HEK293T (cell line): ENCODE results near the gene FADS6.
"Not testable (repeated sequence)": the region's sequence is repeated elsewhere in the genome, so short reads cannot be mapped to it uniquely, and the experiment has no call there.

ENCODE experiments used
- CTCF ChIA-PET: fragments of 350-600 bp; formaldehyde crosslinking; extraction: SDS; loops from one replicate; lab custom pipeline; 2021; ENCODE audit warnings: antibody characterized with exemption, inconsistent platforms; lab: Yijun Ruan, JAX
- POLR2A ChIA-PET: fragments of 350-600 bp; formaldehyde crosslinking; extraction: SDS; loops from one replicate; lab custom pipeline; 2020; ENCODE audit warnings: antibody characterized with exemption, inconsistent platforms; lab: Yijun Ruan, JAX
- DNase-seq: peaks from one replicate; pipeline ENCODE4 v3.0.0; 2012; ENCODE audit warnings: mixed read lengths; ENCODE audit errors: extremely low spot score
- ARNT ChIP-seq: fragments of 450-650 bp; IDR thresholded peaks from 2 replicates; pipeline ENCODE4 v1.6.1; 2017; ENCODE audit warnings: mild to moderate bottlenecking
- BHLHE40 ChIP-seq: fragments of 450-650 bp; IDR thresholded peaks from 2 replicates; pipeline ENCODE4 v1.6.1; 2016; ENCODE audit warnings: mild to moderate bottlenecking, moderate library complexity, borderline replicate concordance
- CTBP1 ChIP-seq: fragments of 450-650 bp; IDR thresholded peaks from 2 replicates; pipeline ENCODE4 v1.6.1; 2016; ENCODE audit warnings: borderline replicate concordance
- ELF4 ChIP-seq: fragments of 450-650 bp; IDR thresholded peaks from 2 replicates; pipeline ENCODE4 v1.6.1; 2017; ENCODE audit warnings: antibody characterized with exemption
- FOXA1 ChIP-seq: fragments of 450-650 bp; IDR thresholded peaks from 2 replicates; pipeline ENCODE4 v1.6.1; 2016; ENCODE audit warnings: mild to moderate bottlenecking
- FOXK2 ChIP-seq: fragments of 450-650 bp; IDR thresholded peaks from 2 replicates; pipeline ENCODE4 v1.6.1; 2016; ENCODE audit warnings: mild to moderate bottlenecking
- FOXM1 ChIP-seq: fragments of 450-650 bp; IDR thresholded peaks from 2 replicates; pipeline ENCODE4 v1.6.1; 2017; ENCODE audit warnings: mild to moderate bottlenecking, borderline replicate concordance
- HDGF ChIP-seq: fragments of 450-650 bp; IDR thresholded peaks from 2 replicates; pipeline ENCODE4 v1.6.1; 2017; ENCODE audit warnings: antibody characterized with exemption, borderline replicate concordance
- L3MBTL2 ChIP-seq: fragments of 450-650 bp; conservative IDR thresholded peaks from 2 replicates; pipeline ENCODE4 v1.6.1; 2016; ENCODE audit warnings: mild to moderate bottlenecking
- LEF1 ChIP-seq: fragments of 450-650 bp; IDR thresholded peaks from 2 replicates; pipeline ENCODE4 v1.6.1; 2017; ENCODE audit warnings: mild to moderate bottlenecking, borderline replicate concordance
- NFRKB ChIP-seq: fragments of 450-650 bp; IDR thresholded peaks from 2 replicates; pipeline ENCODE4 v1.6.1; 2016; ENCODE audit warnings: mild to moderate bottlenecking, moderate library complexity
- PKNOX1 ChIP-seq: fragments of 450-650 bp; IDR thresholded peaks from 2 replicates; pipeline ENCODE4 v1.6.1; 2016
- SP1 ChIP-seq: fragments of 450-650 bp; IDR thresholded peaks from 2 replicates; pipeline ENCODE4 v1.6.1; 2017
- SUZ12 ChIP-seq: fragments of 450-650 bp; IDR thresholded peaks from 2 replicates; pipeline ENCODE4 v1.6.1; 2016; ENCODE audit warnings: mild to moderate bottlenecking
- TARDBP ChIP-seq: fragments of 450-650 bp; IDR thresholded peaks from 2 replicates; pipeline ENCODE4 v1.6.1; 2016
- ZNF384 ChIP-seq: fragments of 450-650 bp; IDR thresholded peaks from 2 replicates; pipeline ENCODE4 v1.6.1; 2016

FADS6 gene

GRCh38 chr17:74873874-74874614 is 19.4 kb downstream of the FADS6 start:
- DNase-seq, result peak; percentile 40
- CTCF ChIA-PET, result interaction anchor here (0.5 to 2.3 kb wide), 9 partner anchors 9 to 875 kb away, joined by 3 to 8 read pairs (median 4); no protein-coding TSS in a partner anchor
- POLR2A ChIA-PET, result interaction anchor here (1.0 to 2.4 kb wide), 19 partner anchors 9 to 333 kb away, joined by 3 to 36 read pairs (median 8); partner anchors contain the start of genes ARMC7, HID1, NAT9 and USH1G

GRCh38 chr17:74873037-74873873 is 20.2 kb downstream of the FADS6 start:
- ChIA-PET CTCF (interaction anchor here (0.5 to 3.1 kb wide), 14 partner anchors 8 to 876 kb away, joined by 3 to 21 read pairs (median 4); partner anchors contain the start of gene OTOP2), POLR2A (interaction anchor here (0.6 to 2.6 kb wide), 77 partner anchors 8 to 505 kb away, joined by 3 to 36 read pairs (median 5); partner anchors contain the start of genes ARMC7, CDR2L, FADS6 and HID1)
- DNase-seq, result peak; percentile 99
- TF ChIP-seq L3MBTL2 (peak; percentile 95), ELF4 (peak; percentile 97), SUZ12 (no peak)

More at GRCh38 chr17:74873874-74874614, 19.4 kb downstream of the FADS6 start:
- TF ChIP-seq ZNF384, result no peak

DNA sequence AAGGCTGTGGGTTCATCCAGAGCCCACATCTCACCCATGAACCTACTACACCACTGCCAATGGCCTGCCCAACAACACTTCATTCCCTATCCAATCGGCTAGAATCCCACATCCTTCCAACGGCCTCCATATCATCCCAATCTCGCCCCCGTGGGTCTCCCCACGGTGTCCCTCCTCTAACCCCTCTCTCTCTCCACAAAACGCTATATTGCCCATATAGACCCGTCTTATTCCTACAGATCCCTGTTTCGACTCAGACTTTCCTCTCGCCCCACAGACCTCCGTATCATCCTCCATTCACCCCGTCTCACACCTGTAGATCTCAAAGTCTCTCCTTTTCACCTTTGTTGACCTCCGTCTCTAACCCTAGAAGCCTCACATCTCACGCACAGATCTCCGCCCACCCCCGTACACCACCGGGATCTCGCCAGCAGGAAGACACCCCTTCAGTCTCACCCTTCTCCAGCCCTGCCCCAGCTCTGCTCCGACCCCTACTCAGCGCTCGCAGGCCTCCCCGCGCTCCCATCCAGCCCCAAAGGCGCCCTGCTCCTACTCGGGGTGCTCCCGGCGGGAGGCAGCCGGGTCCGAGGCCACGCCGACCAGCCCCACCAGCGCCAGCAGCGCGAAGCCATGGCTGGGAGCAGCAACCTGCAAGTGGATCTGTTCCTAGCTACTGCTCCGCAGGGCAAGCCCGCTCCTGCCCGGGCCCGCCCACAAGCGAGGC is 21.0 kb downstream of the FADS6 start, which contains the start of gene FDXR:
TSS of gene FDXR (minus strand) at position 682 of the 724 bp plus-strand sequence. CDS start at position 632, 50 bp downstream.
- DNase-seq, result no peak
- TF ChIP-seq L3MBTL2, result peak; percentile 29
- no peak for TF ChIP-seq FOXK2
- CTCF ChIA-PET, result interaction anchor here (0.7 to 3.1 kb wide), 10 partner anchors 10 to 135 kb away, joined by 3 to 21 read pairs (median 4); partner anchors contain the start of gene OTOP2
- POLR2A ChIA-PET, result interaction anchor here (0.6 to 2.6 kb wide), 76 partner anchors 8 to 504 kb away, joined by 3 to 36 read pairs (median 5); partner anchors contain the start of genes CDR2L, FADS6, HID1 and JPT1

DNA sequence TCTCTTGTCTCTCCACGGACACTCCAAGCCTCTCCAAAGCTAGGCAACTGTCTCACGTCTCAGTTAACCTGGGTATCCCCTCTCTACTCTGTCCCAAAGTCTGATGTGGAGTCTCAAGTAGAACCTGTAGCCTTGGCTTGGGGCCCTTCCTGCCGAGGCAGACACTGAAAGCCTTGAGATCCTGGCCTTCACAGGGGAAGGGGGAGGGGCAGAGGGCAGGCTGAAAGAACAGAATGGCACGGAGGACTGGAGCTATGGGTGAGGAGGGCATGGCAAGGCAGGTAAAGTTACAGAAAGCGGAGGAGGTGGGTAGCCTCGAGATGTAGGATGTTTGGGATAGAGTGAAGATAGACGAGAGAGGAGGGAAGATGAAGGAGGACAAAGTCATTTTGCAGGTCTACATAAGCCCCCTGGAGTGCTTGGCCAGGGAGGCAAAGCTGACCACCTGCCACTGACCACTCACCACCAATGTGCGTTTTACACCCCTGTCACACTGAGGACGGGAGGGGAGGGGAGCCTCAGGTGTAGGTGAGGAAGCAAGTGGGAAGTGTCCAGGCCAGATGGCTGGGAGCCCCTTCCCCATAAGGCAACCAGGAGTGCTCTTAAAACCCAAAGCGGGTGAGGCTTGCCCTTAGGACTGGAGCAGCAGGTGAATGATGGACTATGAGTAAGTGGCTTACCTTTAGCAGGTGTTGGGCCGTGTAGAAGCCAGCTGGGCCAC is 21.9 kb downstream of the FADS6 start:
- TF ChIP-seq ARNT, result no peak
- TF ChIP-seq HDGF, result no peak
- no peak for TF ChIP-seq ZNF384
- TF ChIP-seq L3MBTL2, result no peak
- TF ChIP-seq FOXA1, result no peak
- no peak for TF ChIP-seq PKNOX1
- no peak for TF ChIP-seq SUZ12
- TF ChIP-seq FOXM1, result no peak
- no peak for TF ChIP-seq LEF1
- no peak for TF ChIP-seq TARDBP
- no peak for TF ChIP-seq CTBP1
- no peak for TF ChIP-seq BHLHE40
- TF ChIP-seq NFRKB, result no peak
- TF ChIP-seq FOXK2, result no peak
- no peak for TF ChIP-seq SP1
- CTCF ChIA-PET, result interaction anchor here (2.3 to 3.1 kb wide), 2 partner anchors 9 to 86 kb away, joined by 8 to 21 read pairs; no protein-coding TSS in a partner anchor
- POLR2A ChIA-PET, result interaction anchor here (0.8 to 2.6 kb wide), 8 partner anchors 9 to 122 kb away, joined by 3 to 26 read pairs (median 12); no protein-coding TSS in a partner anchor
- DNase-seq, result no peak

DNA sequence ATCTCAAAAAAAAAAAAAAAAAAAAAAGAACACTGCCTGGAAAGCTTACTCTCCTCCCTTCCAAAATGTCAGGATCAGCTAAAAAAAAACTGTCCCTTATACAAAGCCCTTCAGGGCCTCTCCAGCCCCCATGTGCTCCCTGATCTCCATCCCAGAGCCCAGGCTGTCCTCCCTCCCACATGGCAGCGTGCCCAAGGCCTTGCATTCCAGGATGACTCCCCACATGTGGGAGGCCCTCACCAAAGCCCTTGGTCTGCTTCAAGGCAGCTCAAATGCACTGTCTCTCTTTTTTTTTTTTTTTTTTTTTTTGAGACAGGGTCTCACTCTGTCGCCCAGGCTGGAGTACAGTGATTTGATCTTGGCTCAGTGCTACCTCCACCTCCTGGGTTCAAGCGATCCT is 22.9 kb downstream of the FADS6 start:
- DNase-seq, result no peak
- no peak for TF ChIP-seq L3MBTL2
- no peak for TF ChIP-seq FOXA1
- TF ChIP-seq ZNF384, result no peak
- TF ChIP-seq SP1, result no peak
- no peak for TF ChIP-seq HDGF
- TF ChIP-seq ARNT, result no peak
- TF ChIP-seq BHLHE40, result no peak
- TF ChIP-seq TARDBP, result no peak
- TF ChIP-seq PKNOX1, result no peak
- ChIA-PET POLR2A (interaction anchor here (1.4 kb wide), 1 partner anchor 8 kb away, joined by 5 read pairs; no protein-coding TSS in a partner anchor), CTCF (interaction anchor here (1.0 to 3.1 kb wide), 3 partner anchors 8 to 79 kb away, joined by 3 to 21 read pairs (median 3); no protein-coding TSS in a partner anchor)

GRCh38 chr17:74870028-74870427 is 23.4 kb downstream of the FADS6 start:
- ChIA-PET CTCF (interaction anchor here (1.0 to 1.3 kb wide), 2 partner anchors 27 to 78 kb away, joined by 3 read pairs; no protein-coding TSS in a partner anchor), POLR2A (interaction anchor here (0.6 kb wide), 1 partner anchor 12 kb away, joined by 3 read pairs; no protein-coding TSS in a partner anchor)
- DNase-seq, result not testable (repeated sequence)
